Ascending aorta (tissue), 2 donors: Measurements from ENCODE around the gene WIPI1. TPM values are rescaled to one million over a fixed set of nuclear protein-coding genes. Genes with fewer than 3 reads are reported as not detected.

Source experiments
- DNase-seq, 2 donors: peaks; one replicate each; pipeline ENCODE4 v3.0.0-alpha.2; 2019; ENCODE audit warnings: low spot score in 2 of 2
- H3K27ac ChIP-seq, 2 donors: fragments of 200-600 bp; sonication (generic); one replicate each; pipeline ENCODE4 v1.5.1; 2016 to 2017; ENCODE audit warnings: mild to moderate bottlenecking in 1 of 2
- H3K27me3 ChIP-seq: fragments of 200-600 bp; sonication (generic); one replicate; pipeline ENCODE4 v1.5.1; 2017
- H3K36me3 ChIP-seq, 2 donors: fragments of 200-600 bp; sonication (generic); one replicate each; pipeline ENCODE4 v1.5.1; 2016
- H3K4me1 ChIP-seq, 2 donors: fragments of 200-600 bp; sonication (generic); one replicate each; pipeline ENCODE4 v1.5.1; 2016 to 2017; ENCODE audit warnings: mild to moderate bottlenecking in 1 of 2
- H3K4me3 ChIP-seq, 2 donors: fragments of 200-600 bp; sonication (generic); one replicate each; pipeline ENCODE4 v1.5.1; 2016 to 2017; ENCODE audit warnings: mild to moderate bottlenecking in 1 of 2
- H3K9me3 ChIP-seq, 2 donors: fragments of 200-600 bp; sonication (generic); one replicate each; pipeline ENCODE4 v1.5.1; 2016
- CTCF ChIP-seq, 3 experiments: fragments of 200-600 bp in 2 of 3; fragments of 450-650 bp in 1 of 3; sonication (generic) in 2 of 3; IDR thresholded peaks; one replicate each; pipeline ENCODE4 v1.5.1; 2016 to 2019; ENCODE audit warnings: antibody characterized with exemption in 3 of 3, mild to moderate bottlenecking in 1 of 3, moderate library complexity in 1 of 3
- intact Hi-C: fragments of 100-400 bp; cut with DNase I; formaldehyde crosslinking; loops from one replicate; pipeline ENCODE4 v1.15.1; 2023
- total RNA-seq: library from RNA; depleted of rRNA; stranded (reverse); fragments of >200 nt; gene quantifications from one replicate; pipeline ENCODE4 v1.1.0, GENCODE V29; 2016

The WIPI1 gene
- total RNA-seq, 1 donor from 2014 or later = 18.0 TPM

- intact Hi-C loops = loop anchor here (1.0 to 10.0 kb wide), 4 partner anchors 27 to 499 kb away; no protein-coding TSS in a partner anchor
- no peak overlapping the region for H3K4me3 ChIP-seq
- DNase-seq = no peak
- H3K36me3 ChIP-seq = no peaks in the 10 kb centered on the region
- no peak for TF ChIP-seq CTCF (IDR thresholded peaks at IDR 0.05)
- peaks cover 0 to 2% of the 10 kb centered on the region in 2 donors for H3K4me1 ChIP-seq
- H3K27me3 ChIP-seq = no peaks in the 10 kb centered on the region
- no peak overlapping the region for H3K27ac ChIP-seq
- H3K9me3 ChIP-seq = no peaks in the 10 kb centered on the region
Observed at GRCh38 chr17:68463211-68464019, 6.1 kb upstream of the WIPI1 start.

- TF ChIP-seq CTCF (IDR thresholded peaks at IDR 0.05) = peak; percentile 60 to 71 (median 67)
- intact Hi-C loops = loop anchor here (1.0 to 10.0 kb wide), 4 partner anchors 26 to 498 kb away; no protein-coding TSS in a partner anchor
- H3K36me3 ChIP-seq = no peaks in the 10 kb centered on the region
Observed at GRCh38 chr17:68462381-68463210, 5.3 kb upstream of the WIPI1 start.

GRCh38 chr17:68461589-68461988 is 4.3 kb upstream of the WIPI1 start:
- peaks cover 0 to 5% of the 10 kb centered on the region in 2 donors for H3K4me1 ChIP-seq
- H3K27ac ChIP-seq = no peak overlapping the region
- no peaks in the 10 kb centered on the region for H3K36me3 ChIP-seq
- intact Hi-C loops = loop anchor here (10.0 kb wide), 1 partner anchor 497 kb away; no protein-coding TSS in a partner anchor
- H3K4me3 ChIP-seq = no peak overlapping the region
- no peaks in the 10 kb centered on the region for H3K27me3 ChIP-seq
- no peaks in the 10 kb centered on the region for H3K9me3 ChIP-seq
- TF ChIP-seq CTCF (IDR thresholded peaks at IDR 0.05) = no peak
- DNase-seq = no peak

More at GRCh38 chr17:68462381-68463210, 5.3 kb upstream of the WIPI1 start:
- Histone ChIP-seq H3K4me3 (no peak overlapping the region), H3K4me1 (peaks cover 0 to 5% of the 10 kb centered on the region in 2 donors), H3K27me3 (no peaks in the 10 kb centered on the region), H3K9me3 (no peaks in the 10 kb centered on the region), H3K27ac (no peak overlapping the region)
- DNase-seq = peak in 1 of 2 donors; percentile 81

GRCh38 chr17:68461122-68461539 is 3.8 kb upstream of the WIPI1 start:
- intact Hi-C loops = loop anchor here (10.0 kb wide), 1 partner anchor 496 kb away; no protein-coding TSS in a partner anchor
- H3K36me3 ChIP-seq = no peaks in the 10 kb centered on the region
- H3K27ac ChIP-seq = no peak overlapping the region
- no peak for DNase-seq
- TF ChIP-seq CTCF (IDR thresholded peaks at IDR 0.05) = no peak
- H3K27me3 ChIP-seq = no peaks in the 10 kb centered on the region
- H3K4me3 ChIP-seq = no peak overlapping the region
- no peaks in the 10 kb centered on the region for H3K9me3 ChIP-seq
- H3K4me1 ChIP-seq = peaks cover 3 to 5% of the 10 kb centered on the region in 2 donors

GRCh38 chr17:68460715-68461114 is 3.4 kb upstream of the WIPI1 start:
- peaks cover 6 to 7% of the 10 kb centered on the region in 2 donors for H3K4me1 ChIP-seq
- intact Hi-C loops = loop anchor here (10.0 kb wide), 1 partner anchor 496 kb away; no protein-coding TSS in a partner anchor
- no peak overlapping the region for H3K27ac ChIP-seq
- no peaks in the 10 kb centered on the region for H3K36me3 ChIP-seq
- DNase-seq = no peak
- no peak overlapping the region for H3K4me3 ChIP-seq
- no peaks in the 10 kb centered on the region for H3K9me3 ChIP-seq
- H3K27me3 ChIP-seq = no peaks in the 10 kb centered on the region
- TF ChIP-seq CTCF (IDR thresholded peaks at IDR 0.05) = no peak
